ENCODE results near the gene KRTAP3-2. TPM values are rescaled to one million over a fixed set of nuclear protein-coding genes. Genes with fewer than 3 reads are reported as not detected.
A peak's percentile ranks its signal among the peaks of the same experiment; 100 is the strongest.

The KRTAP3-2 gene
- total RNA-seq, 2 donors from 2014 or later = not detected

- H3K9me3 Mint-ChIP-seq = no peaks in the 10 kb centered on the region
- ATAC-seq = no peak
These were observed 12.8 kb downstream of the KRTAP3-2 start for GRCh38 chr17:40986920-40987319.

GRCh38 chr17:40984226-40984625 is 15.5 kb downstream of the KRTAP3-2 start, which contains the start of gene KRT40:
Gene KRT40 (minus strand): TSS chr17:40984326. CDS start chr17:40984273, 53 bp downstream.
- H3K27ac Mint-ChIP-seq = no peak within 1 kb of the TSS
- no peaks in the 10 kb centered on the region for H3K9me3 Mint-ChIP-seq
- no peak for ATAC-seq
- H3K36me3 Mint-ChIP-seq = no peaks in the 10 kb centered on the region
- DNase-seq (ENCODE audit: low spot score in 2 of 2) = no peak

More at GRCh38 chr17:40986920-40987319, 12.8 kb downstream of the KRTAP3-2 start:
- H3K36me3 Mint-ChIP-seq = no peaks in the 10 kb centered on the region
- no peak for DNase-seq (ENCODE audit: low spot score in 2 of 2)
- H3K27ac Mint-ChIP-seq = no peak overlapping the region

DNA sequence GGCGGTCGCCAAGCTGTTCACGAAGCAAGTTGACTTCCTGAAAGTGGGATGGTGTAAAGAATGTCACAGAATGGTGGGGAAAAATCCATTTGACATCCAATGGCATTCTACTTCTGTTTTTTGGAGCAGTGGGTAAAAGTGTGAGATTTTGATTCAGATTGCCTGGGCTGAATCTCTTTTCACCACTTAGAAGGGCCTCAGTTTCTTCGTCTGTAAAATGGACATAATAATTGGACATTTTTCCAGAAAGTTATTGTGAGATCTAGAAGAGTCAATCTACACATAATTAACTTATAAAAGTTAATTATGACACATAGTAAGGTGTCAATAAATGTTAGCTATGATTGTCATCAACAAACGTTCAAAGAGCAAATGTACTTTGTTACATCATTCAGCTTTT is 18.6 kb downstream of the KRTAP3-2 start:
- Mint-ChIP-seq H3K9me3 (no peaks in the 10 kb centered on the region), H3K27ac (peak overlapping the region in 1 of 2 donors; percentile 22), H3K36me3 (no peaks in the 10 kb centered on the region)
- no peak for DNase-seq (ENCODE audit: low spot score in 2 of 2)
- ATAC-seq = no peak

GRCh38 chr17:40980596-40980995 is 19.1 kb downstream of the KRTAP3-2 start:
- Mint-ChIP-seq H3K36me3 (no peaks in the 10 kb centered on the region), H3K9me3 (no peaks in the 10 kb centered on the region), H3K27ac (no peak overlapping the region)
- no peak for ATAC-seq
- DNase-seq (ENCODE audit: low spot score in 2 of 2) = no peak

GRCh38 chr17:40980117-40980516 is 19.6 kb downstream of the KRTAP3-2 start:
- DNase-seq (ENCODE audit: low spot score in 2 of 2) (no peak), ATAC-seq (no peak)
- Mint-ChIP-seq H3K27ac (no peak overlapping the region), H3K9me3 (no peaks in the 10 kb centered on the region), H3K36me3 (no peaks in the 10 kb centered on the region)

GRCh38 chr17:40978575-40979151 is 21.0 kb downstream of the KRTAP3-2 start:
- Mint-ChIP-seq H3K36me3 (no peaks in the 10 kb centered on the region), H3K9me3 (no peaks in the 10 kb centered on the region), H3K27ac (no peak overlapping the region)
- DNase-seq (ENCODE audit: low spot score in 2 of 2) (no peak), ATAC-seq (no peak)

GRCh38 chr17:40975516-40975915 is 24.2 kb downstream of the KRTAP3-2 start:
- H3K36me3 Mint-ChIP-seq = no peaks in the 10 kb centered on the region
- no peak for DNase-seq (ENCODE audit: low spot score in 2 of 2)
- no peaks in the 10 kb centered on the region for H3K9me3 Mint-ChIP-seq
- ATAC-seq = no peak
- H3K27ac Mint-ChIP-seq = no peak overlapping the region

DNA sequence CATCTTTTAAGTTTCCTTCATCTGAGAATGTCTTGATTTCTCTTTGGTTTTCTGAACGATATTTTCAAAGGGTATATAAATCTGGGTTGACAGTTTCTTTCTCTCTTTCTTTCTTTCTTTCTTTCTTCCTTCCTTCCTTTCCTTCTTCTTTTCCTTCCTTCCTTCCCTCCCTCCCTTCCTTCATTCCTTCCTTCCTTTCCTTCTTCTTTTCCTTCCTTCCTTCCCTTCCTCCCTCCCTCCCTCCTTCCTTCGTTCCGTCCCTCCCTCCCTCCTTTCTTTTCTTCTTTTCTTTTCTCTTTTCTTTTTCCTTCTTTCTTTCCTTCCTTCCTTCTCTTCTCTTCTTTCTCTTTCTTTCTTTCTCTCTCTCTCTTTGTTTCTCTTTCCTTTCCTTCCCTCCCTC is 25.3 kb downstream of the KRTAP3-2 start:
- Mint-ChIP-seq H3K27ac (no peak overlapping the region), H3K9me3 (no peaks in the 10 kb centered on the region), H3K36me3 (no peaks in the 10 kb centered on the region)
- no peak for ATAC-seq
- no peak for DNase-seq (ENCODE audit: low spot score in 2 of 2)

- ATAC-seq = no peak
- H3K27ac Mint-ChIP-seq = no peak overlapping the region
- H3K9me3 Mint-ChIP-seq = no peaks in the 10 kb centered on the region
- no peaks in the 10 kb centered on the region for H3K36me3 Mint-ChIP-seq
- DNase-seq (ENCODE audit: low spot score in 2 of 2) = no peak
These were observed 32.1 kb downstream of the KRTAP3-2 start for GRCh38 chr17:40967582-40967981.

GRCh38 chr17:40966848-40967247 is 32.9 kb downstream of the KRTAP3-2 start, which contains the start of gene KRT39:
Gene KRT39 (minus strand): TSS chr17:40966948. CDS start chr17:40966856, 92 bp downstream.
- DNase-seq (ENCODE audit: low spot score in 2 of 2) (no peak), ATAC-seq (no peak)
- Mint-ChIP-seq H3K27ac (no peak within 1 kb of the TSS), H3K36me3 (no peaks in the 10 kb centered on the region), H3K9me3 (no peaks in the 10 kb centered on the region)

GRCh38 chr17:40963838-40964237 is 35.9 kb downstream of the KRTAP3-2 start:
- ATAC-seq (no peak), DNase-seq (ENCODE audit: low spot score in 2 of 2) (no peak)
- H3K27ac Mint-ChIP-seq = no peak overlapping the region
- H3K9me3 Mint-ChIP-seq = no peaks in the 10 kb centered on the region
- H3K36me3 Mint-ChIP-seq = no peaks in the 10 kb centered on the region

DNA sequence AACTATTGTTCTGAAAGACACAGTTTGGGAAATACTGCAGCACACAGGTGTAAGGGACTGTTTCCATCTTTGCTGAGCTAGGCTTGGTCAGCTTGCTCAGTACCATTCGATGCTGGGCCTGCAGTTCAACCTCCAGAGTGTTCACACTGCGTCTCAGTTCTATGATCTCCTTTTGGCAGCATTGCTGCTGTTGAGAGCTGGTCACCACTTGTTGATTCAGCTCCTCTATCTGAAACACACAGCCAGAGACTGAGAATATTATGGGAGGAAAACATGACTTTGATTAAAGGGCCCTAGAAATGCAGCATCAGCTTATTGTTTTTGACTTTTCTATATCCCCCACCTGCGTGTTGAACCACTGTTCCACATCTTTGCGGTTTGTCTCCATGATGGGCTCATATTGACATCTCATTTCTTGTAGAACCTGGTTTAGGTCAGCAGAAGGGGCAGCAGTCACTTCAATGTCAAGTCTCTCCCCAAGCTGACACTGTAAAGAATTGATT is 37.6 kb downstream of the KRTAP3-2 start:
- Mint-ChIP-seq H3K9me3 (no peaks in the 10 kb centered on the region), H3K27ac (no peak overlapping the region), H3K36me3 (no peaks in the 10 kb centered on the region)
- ATAC-seq (no peak), DNase-seq (ENCODE audit: low spot score in 2 of 2) (no peak)

- Mint-ChIP-seq H3K9me3 (no peaks in the 10 kb centered on the region), H3K36me3 (no peaks in the 10 kb centered on the region), H3K27ac (no peak overlapping the region)
- ATAC-seq = no peak
- no peak for DNase-seq (ENCODE audit: low spot score in 2 of 2)
These were observed 38.1 kb downstream of the KRTAP3-2 start for GRCh38 chr17:40961591-40961990.

GRCh38 chr17:40960144-40960543 is 39.6 kb downstream of the KRTAP3-2 start:
- Mint-ChIP-seq H3K9me3 (no peaks in the 10 kb centered on the region), H3K27ac (no peak overlapping the region), H3K36me3 (no peaks in the 10 kb centered on the region)
- no peak for DNase-seq (ENCODE audit: low spot score in 2 of 2)
- ATAC-seq = no peak

GRCh38 chr17:40958086-40958953 is 41.4 kb downstream of the KRTAP3-2 start:
- H3K36me3 Mint-ChIP-seq = no peaks in the 10 kb centered on the region
- no peak overlapping the region for H3K27ac Mint-ChIP-seq
- no peaks in the 10 kb centered on the region for H3K9me3 Mint-ChIP-seq
- no peak for DNase-seq (ENCODE audit: low spot score in 2 of 2)
- no peak for ATAC-seq

DNA sequence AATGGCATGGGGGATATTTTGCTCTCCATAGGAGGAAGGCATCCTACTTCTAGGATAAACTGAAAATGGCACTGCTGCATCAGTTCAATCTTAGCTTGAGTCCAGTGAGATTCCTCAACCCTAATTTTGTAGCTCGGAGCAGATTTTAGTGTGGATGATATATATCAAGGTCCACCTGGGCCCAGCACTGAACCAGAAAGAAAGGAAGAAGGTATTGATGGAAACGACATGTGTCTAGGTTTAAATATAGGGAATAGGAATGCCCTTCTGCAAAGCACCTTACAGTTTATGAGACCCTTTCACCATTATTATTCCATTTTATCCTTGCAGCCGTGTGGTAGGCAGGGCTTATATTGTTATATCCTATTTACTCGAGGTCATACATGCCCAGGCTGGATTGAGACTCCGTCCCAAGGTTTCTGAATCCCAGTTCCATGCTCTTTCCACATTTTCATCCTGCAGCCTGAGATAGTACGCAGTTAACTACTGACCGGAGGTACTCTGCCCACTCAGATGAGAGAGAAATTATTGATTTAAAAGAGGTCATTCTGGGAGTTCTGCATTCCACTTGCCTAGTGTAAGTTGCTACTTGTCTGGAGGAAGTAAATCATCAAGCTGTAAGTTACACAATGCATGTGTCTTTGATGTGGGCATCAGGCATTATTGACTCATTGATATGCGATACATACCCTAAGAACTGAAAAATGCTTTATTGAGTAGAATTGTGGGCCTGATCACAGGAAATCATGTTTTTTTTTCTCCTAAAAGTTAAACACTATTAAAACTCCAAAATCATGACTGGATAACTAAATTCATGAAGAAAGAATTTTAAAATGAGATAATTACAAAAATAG is 43.1 kb downstream of the KRTAP3-2 start:
- no peak for DNase-seq (ENCODE audit: low spot score in 2 of 2)
- no peaks in the 10 kb centered on the region for H3K36me3 Mint-ChIP-seq
- no peak for ATAC-seq
- H3K27ac Mint-ChIP-seq = no peak overlapping the region
- H3K9me3 Mint-ChIP-seq = no peaks in the 10 kb centered on the region

GRCh38 chr17:40953881-40954280 is 45.8 kb downstream of the KRTAP3-2 start:
- DNase-seq (ENCODE audit: low spot score in 2 of 2) = no peak
- no peak overlapping the region for H3K27ac Mint-ChIP-seq

More at GRCh38 chr17:40953881-40954280, 45.8 kb downstream of the KRTAP3-2 start:
- Mint-ChIP-seq H3K36me3 (no peaks in the 10 kb centered on the region), H3K9me3 (no peaks in the 10 kb centered on the region)
- ATAC-seq = peak in 1 of 2 donors; percentile 26

All from activated naive CD4-positive, alpha-beta T cell treated with anti-CD3 and anti-CD28 coated beads, Interleukin-2, amount 50 U/mL, for 72 hours (primary cell).